Dermis microvascular lymphatic vessel endothelial cell (primary cell): Measurements from ENCODE around the gene EPHA7. TPM values are rescaled to one million over a fixed set of nuclear protein-coding genes. Genes with fewer than 3 reads are reported as not detected.

Experiments
- DNase-seq, 2 donors: peaks; one replicate each; pipeline versions ENCODE4 v3.0.0 to v3.0.0-alpha.2; 2010; ENCODE audit warnings: low read depth in 2 of 2
- total RNA-seq: library from RNA; depleted of rRNA; stranded (reverse); fragments of >200 nt; gene quantifications from 2 replicates; pipeline ENCODE4 v1.2.1, GENCODE V29; 2014

The EPHA7 gene
- total RNA-seq, 1 donor from 2014 or later, result under 0.01 TPM

DNA sequence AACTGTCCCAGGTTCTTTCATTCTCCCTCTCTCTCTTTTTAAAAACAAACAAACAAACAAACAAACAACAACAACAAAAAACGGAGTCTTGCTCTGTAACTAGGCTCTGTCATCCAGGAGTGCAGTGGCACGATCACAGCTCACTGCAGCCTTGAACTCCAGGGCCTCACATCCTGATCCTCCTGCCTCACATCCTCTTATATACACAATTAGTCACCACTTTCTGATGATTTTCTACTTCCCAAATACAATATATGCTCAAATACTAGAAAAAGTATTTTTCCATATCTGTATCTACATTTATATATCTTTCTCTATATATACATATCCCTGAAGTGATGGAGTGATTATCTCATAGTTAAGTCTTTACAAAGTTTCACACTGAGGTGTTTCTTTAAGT, 170.7 kb downstream of the EPHA7 start:
- peak in 1 of 2 donors; percentile 6 for DNase-seq

GRCh38 chr6:93243231-93243778, 176.1 kb downstream of the EPHA7 start:
- DNase-seq, result no peak

GRCh38 chr6:93242049-93242448, 177.3 kb downstream of the EPHA7 start:
- DNase-seq, result no peak

DNA sequence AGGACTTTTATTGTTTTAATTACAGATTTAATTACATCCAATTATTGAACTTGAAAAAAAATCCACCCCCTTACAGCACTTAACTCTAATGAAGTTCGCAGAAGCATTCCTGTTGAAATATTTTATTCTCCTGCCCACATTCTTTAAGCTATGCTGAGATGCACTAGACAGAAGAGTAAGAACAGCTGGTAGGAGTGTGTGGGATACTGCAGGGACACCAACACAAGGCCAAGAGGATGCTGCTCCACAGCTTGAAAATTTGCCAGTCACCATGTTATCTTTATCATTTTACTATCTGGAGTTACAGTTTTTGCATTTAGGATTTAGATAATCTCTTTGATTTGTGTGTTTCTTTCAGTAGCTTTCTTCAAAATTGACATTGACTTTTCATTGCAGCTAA, 180.7 kb downstream of the EPHA7 start:
- DNase-seq, result no peak

DNA sequence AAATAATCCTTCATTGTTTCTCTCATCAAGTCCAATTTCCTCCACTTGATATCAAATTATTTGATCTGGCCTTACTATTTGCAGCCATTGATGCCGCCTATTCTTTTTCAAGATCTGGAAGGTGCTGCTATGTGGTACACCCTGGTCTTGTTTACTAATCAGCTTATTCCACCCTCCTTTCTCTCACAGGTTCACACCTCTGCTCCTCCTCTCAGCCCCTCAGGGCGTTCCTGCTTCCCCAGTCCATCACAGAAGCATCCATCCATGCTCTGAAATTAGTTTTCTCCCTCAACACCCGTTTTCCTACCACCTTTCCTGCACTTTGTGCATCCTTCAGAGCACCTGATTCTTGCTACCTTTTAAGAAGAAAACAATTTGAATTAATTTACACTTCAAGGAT, 183.6 kb downstream of the EPHA7 start:
- no peak for DNase-seq

DNA sequence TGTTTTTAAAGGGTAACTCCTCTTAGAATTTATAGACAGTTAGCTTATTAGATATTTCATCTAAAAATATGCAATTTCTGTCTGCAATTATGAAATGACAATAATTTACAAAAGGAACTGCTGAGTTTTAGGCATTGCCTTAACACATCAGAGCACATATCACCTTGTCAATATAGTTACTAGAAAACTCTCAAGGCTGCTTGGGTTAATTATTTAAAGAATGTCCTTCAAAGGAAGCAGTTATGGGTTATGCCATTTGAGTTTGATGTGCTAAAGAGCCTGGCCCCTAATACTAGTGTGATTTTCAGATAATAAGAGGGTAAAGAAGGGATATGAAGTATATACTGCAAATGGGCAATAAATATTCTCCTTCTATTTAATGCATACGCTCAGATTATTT, 192.5 kb downstream of the EPHA7 start:
- DNase-seq, result no peak

- DNase-seq, result no peak
These were observed 197.1 kb downstream of the EPHA7 start for GRCh38 chr6:93222071-93222851.

- no peak for DNase-seq
These were observed 199.9 kb downstream of the EPHA7 start for GRCh38 chr6:93219447-93219846.

DNA sequence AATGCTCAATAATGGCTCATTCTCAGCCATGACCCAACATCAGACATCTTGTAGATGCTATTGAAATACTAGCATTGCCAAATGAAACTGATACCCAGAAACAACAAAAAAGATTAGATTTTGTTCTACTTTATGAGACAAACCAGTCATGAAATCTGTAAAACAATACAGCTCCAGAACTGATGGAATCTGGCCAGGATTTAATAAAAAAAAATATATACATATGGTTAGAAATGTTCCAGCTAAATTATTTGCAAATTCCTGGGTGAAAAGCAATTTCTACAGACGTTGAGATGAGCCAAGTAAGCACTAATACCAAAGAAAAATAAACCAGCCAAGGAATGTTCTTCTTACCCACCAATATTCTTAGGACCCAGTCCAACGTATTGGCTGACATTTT, 201.3 kb downstream of the EPHA7 start:
- DNase-seq, result no peak

GRCh38 chr6:93213028-93213427, 206.3 kb downstream of the EPHA7 start:
- no peak for DNase-seq

GRCh38 chr6:93210908-93211307, 208.5 kb downstream of the EPHA7 start:
- no peak for DNase-seq

GRCh38 chr6:93209358-93209757, 210.0 kb downstream of the EPHA7 start:
- no peak for DNase-seq

- DNase-seq, result no peak
These were observed 222.9 kb downstream of the EPHA7 start for GRCh38 chr6:93196406-93196970.

DNA sequence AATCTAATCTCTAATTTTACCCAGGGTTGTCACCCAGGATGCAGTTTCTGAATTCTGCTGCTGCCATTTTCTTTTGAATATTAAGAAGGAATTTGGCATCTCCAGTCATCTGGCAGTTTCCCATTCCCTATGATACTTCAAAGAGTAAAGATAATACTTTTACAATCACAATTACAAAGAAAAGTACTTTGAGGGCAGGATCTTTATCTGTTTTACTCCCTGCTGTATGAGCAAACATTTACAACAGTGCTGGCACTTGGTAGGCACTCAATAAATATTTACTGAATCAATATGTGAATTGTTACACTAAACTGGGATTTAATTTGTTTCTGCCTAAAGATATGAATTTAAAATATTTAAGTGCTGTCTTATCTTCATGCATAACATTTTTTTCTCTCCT, 224.9 kb downstream of the EPHA7 start:
- no peak for DNase-seq

DNA sequence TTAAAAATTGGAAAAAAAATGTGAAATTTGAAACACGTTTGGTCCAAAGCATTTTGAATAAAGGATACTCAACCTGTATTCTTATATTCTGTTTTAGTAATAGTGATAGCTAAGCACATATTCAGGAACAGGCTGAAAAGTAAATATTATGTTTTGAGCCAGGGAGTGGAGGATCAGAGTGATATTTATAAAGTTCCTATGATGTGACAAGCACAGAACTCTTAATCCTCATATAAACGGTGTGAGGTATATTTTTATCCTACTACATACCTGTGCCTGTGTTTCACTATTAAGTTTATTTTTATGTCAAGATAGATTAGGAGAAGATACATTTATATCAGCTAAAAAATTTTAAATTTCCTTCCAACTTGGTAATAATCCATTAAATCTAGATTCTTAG, 225.5 kb downstream of the EPHA7 start:
- DNase-seq, result no peak
